Measurements from ENCODE around the gene CAB39.

CAB39 gene

GRCh38 chr2:230758566-230759480, 46.2 kb downstream of the CAB39 start:
- DNase-seq, result no peak

- no peak for DNase-seq
These were observed 47.0 kb downstream of the CAB39 start for GRCh38 chr2:230759481-230760167.

- DNase-seq, result no peak
These were observed 49.1 kb downstream of the CAB39 start for GRCh38 chr2:230761704-230762103.

- no peak for DNase-seq
These were observed 49.8 kb downstream of the CAB39 start for GRCh38 chr2:230762317-230762896.

- DNase-seq, result no peak
These were observed 51.7 kb downstream of the CAB39 start for GRCh38 chr2:230764346-230764745.

GRCh38 chr2:230765611-230766300, 53.1 kb downstream of the CAB39 start:
- no peak for DNase-seq

GRCh38 chr2:230767862-230768388, 55.3 kb downstream of the CAB39 start:
- DNase-seq, result no peak

- DNase-seq, result no peak
These were observed 58.2 kb downstream of the CAB39 start for GRCh38 chr2:230770804-230771203.

GRCh38 chr2:230772156-230772555, 59.5 kb downstream of the CAB39 start:
- DNase-seq, result no peak

- no peak for DNase-seq
These were observed 60.6 kb downstream of the CAB39 start for GRCh38 chr2:230773039-230773773.

GRCh38 chr2:230774348-230774951, 61.8 kb downstream of the CAB39 start:
- DNase-seq, result no peak

GRCh38 chr2:230775737-230776136, 63.1 kb downstream of the CAB39 start:
- DNase-seq, result no peak

GRCh38 chr2:230777721-230778120, 65.1 kb downstream of the CAB39 start:
- DNase-seq, result no peak

- DNase-seq, result peak in 1 of 2 experiments; percentile 10
These were observed 65.9 kb downstream of the CAB39 start for GRCh38 chr2:230778350-230779063.

- no peak for DNase-seq
These were observed 66.5 kb downstream of the CAB39 start for GRCh38 chr2:230779126-230779525.

GRCh38 chr2:230779607-230780006, 67.0 kb downstream of the CAB39 start:
- no peak for DNase-seq

- DNase-seq, result no peak
These were observed 68.6 kb downstream of the CAB39 start for GRCh38 chr2:230781130-230781797.

GRCh38 chr2:230783101-230783500, 70.5 kb downstream of the CAB39 start:
- no peak for DNase-seq

GRCh38 chr2:230784795-230785194, 72.2 kb downstream of the CAB39 start:
- DNase-seq, result no peak

GRCh38 chr2:230785346-230785745, 72.7 kb downstream of the CAB39 start:
- DNase-seq, result no peak
